T-cell (primary cell): ENCODE measurements around the gene IL18R1. TPM values are rescaled to one million over a fixed set of nuclear protein-coding genes. Genes with fewer than 3 reads are reported as not detected.

ENCODE experiments used
- ATAC-seq, 4 experiments: fragments of 200-7000 bp in 3 of 4; fragments of 150-1000 bp in 1 of 4; cut with Tn5 transposase; replicated peaks in 1 of 4; 1 replicate in 3 of 4; 2 replicates in 1 of 4; pipeline ENCODE4 v1.10.0; 2021; ENCODE audit warnings: moderate library complexity in 3 of 4, mild to moderate bottlenecking in 2 of 4, moderate number of reproducible peaks in 1 of 4
- CTCF ChIA-PET, 2 donors: fragments of 300-600 bp; sonication (Branson Sonifier 250); formaldehyde crosslinking; loops; one replicate each; lab custom pipeline; 2022; ENCODE audit warnings: antibody characterized with exemption in 2 of 2; lab: Charles Lee
- POLR2A ChIA-PET, 2 donors: fragments of 300-600 bp; sonication (Branson Sonifier 250); formaldehyde crosslinking; loops; one replicate each; lab custom pipeline; 2022; ENCODE audit warnings: antibody characterized with exemption in 2 of 2; lab: Charles Lee
- DNase-seq, 35 experiments: peaks; one replicate each; pipeline versions ENCODE4 v3.0.0 to v3.0.0-alpha.2; 2013 to 2023
- H3K27ac ChIP-seq: one replicate; pipeline ENCODE4 v1.5.1; 2013; ENCODE audit warnings: low read length
- H3K27me3 ChIP-seq, 2 experiments: replicated peaks in 1 of 2; 1 replicate in 1 of 2; 2 replicates in 1 of 2; pipeline versions ENCODE4 v1.6.1 to v1.7.0; 2013; ENCODE audit warnings: low read length in 1 of 2, mixed read lengths in 1 of 2; ENCODE audit not compliant: control insufficient read depth in 2 of 2, insufficient read depth in 2 of 2; ENCODE audit errors: extremely low read depth in 1 of 2
- H3K36me3 ChIP-seq, 2 donors: 1 replicate in 1 of 2; 2 replicates in 1 of 2; pipeline versions ENCODE4 v1.6.1 to v1.7.0; 2013; ENCODE audit warnings: low read length in 1 of 2; ENCODE audit not compliant: control insufficient read depth in 2 of 2, insufficient read depth in 1 of 2; ENCODE audit errors: extremely low read depth in 1 of 2
- H3K4me1 ChIP-seq, 2 experiments: 1 replicate in 1 of 2; 2 replicates in 1 of 2; pipeline versions ENCODE4 v1.6.1 to v1.7.0; 2013; ENCODE audit warnings: low read length in 2 of 2, mixed read lengths in 1 of 2; ENCODE audit not compliant: insufficient read depth in 2 of 2, control insufficient read depth in 1 of 2; ENCODE audit errors: extremely low read depth in 1 of 2
- H3K4me3 ChIP-seq, 2 donors: 1 replicate in 1 of 2; 2 replicates in 1 of 2; pipeline versions ENCODE4 v1.5.1 to v1.7.0; 2013; ENCODE audit warnings: mild to moderate bottlenecking in 2 of 2, low read length in 1 of 2, moderate library complexity in 1 of 2; ENCODE audit not compliant: control insufficient read depth in 1 of 2; ENCODE audit errors: extremely low read depth in 1 of 2
- H3K9me3 ChIP-seq: 2 replicates; pipeline ENCODE4 v1.7.0; 2013
- H3K27ac Mint-ChIP-seq, 2 donors: one replicate each; pipeline ENCODE4 v1.8.0; 2020 to 2021; ENCODE audit warnings: mild to moderate bottlenecking in 2 of 2, mixed read lengths in 2 of 2
- H3K27me3 Mint-ChIP-seq, 2 donors: one replicate each; pipeline ENCODE4 v1.8.0; 2021 to 2022; ENCODE audit warnings: mixed read lengths in 2 of 2
- H3K36me3 Mint-ChIP-seq: one replicate; pipeline ENCODE4 v1.8.0; 2021; ENCODE audit warnings: mixed read lengths
- H3K4me1 Mint-ChIP-seq, 3 donors: one replicate each; pipeline ENCODE4 v1.8.0; 2020 to 2022; ENCODE audit warnings: mixed read lengths in 3 of 3, mild to moderate bottlenecking in 1 of 3
- H3K4me3 Mint-ChIP-seq, 3 donors: one replicate each; pipeline ENCODE4 v1.8.0; 2020 to 2022; ENCODE audit warnings: mild to moderate bottlenecking in 3 of 3, mixed read lengths in 3 of 3, moderate library complexity in 3 of 3
- H3K9me3 Mint-ChIP-seq, 3 donors: one replicate each; pipeline ENCODE4 v1.8.0; 2020 to 2022; ENCODE audit warnings: mixed read lengths in 3 of 3
- WGBS: methylation state at CpG from one replicate; pipeline ENCODE4 v1.1.5; 2013; ENCODE audit warnings: missing lambda C conversion rate; ENCODE audit not compliant: insufficient coverage; 5-methylcytosine and 5-hydroxymethylcytosine counted together
- total RNA-seq, 35 experiments: library from RNA in 6 of 35; stranded (reverse) in 6 of 35; fragments of 120-200 nt in 1 of 35; gene quantifications; one replicate each; pipeline versions ENCODE4 v1.2.1 to v1.2.4 and lab custom pipeline; 2013 to 2026

Gene IL18R1
- total RNA-seq, 5 donors from 2014 or later (not counting 1 experiment from before 2014, with no cell fraction given): 4.8 to 12.5 (median 10.1) TPM

DNA sequence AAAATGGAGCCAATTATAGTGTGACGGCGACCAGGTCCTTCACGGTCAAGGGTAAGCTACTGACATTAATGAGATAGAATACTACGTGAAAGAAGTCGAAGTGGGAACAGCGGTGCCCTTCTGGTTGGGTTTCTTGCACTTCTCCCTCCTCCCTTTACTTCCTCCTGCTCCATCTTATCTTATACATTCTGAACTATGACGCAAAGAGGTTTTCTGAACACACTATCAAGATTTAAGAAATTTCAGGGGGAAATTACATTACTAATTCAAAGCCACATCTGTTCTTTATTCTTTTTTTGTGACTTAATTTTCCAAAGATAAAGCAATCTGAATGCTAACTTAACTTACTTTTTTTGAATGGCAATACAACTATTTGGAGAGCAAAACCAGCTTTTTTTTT is 14.8 kb upstream of the IL18R1 start:
- Mint-ChIP-seq H3K4me3 (no peak overlapping the region), H3K9me3 (no peaks in the 10 kb centered on the region), H3K27me3 (no peaks in the 10 kb centered on the region), H3K27ac (no peak overlapping the region), H3K4me1 (peaks cover 3 to 4% (median 3%) of the 10 kb centered on the region in 3 donors), H3K36me3 (no peaks in the 10 kb centered on the region)
- DNase-seq: no peak
- POLR2A ChIA-PET: no interaction called here
- no peak for ATAC-seq
- Histone ChIP-seq H3K36me3 (no peaks in the 10 kb centered on the region), H3K4me3 (no peak overlapping the region), H3K27me3 (peaks cover 0 to 4% of the 10 kb centered on the region in 2 experiments), H3K27ac (no peak overlapping the region), H3K4me1 (no peaks in the 10 kb centered on the region), H3K9me3 (no peaks in the 10 kb centered on the region)
- CTCF ChIA-PET: interaction anchor here (0.7 to 1.2 kb wide), 3 partner anchors 13 to 173 kb away, joined by 3 read pairs; no protein-coding TSS in a partner anchor
- WGBS: 90% methylated on average over 4 of the region's 7 CpGs

DNA sequence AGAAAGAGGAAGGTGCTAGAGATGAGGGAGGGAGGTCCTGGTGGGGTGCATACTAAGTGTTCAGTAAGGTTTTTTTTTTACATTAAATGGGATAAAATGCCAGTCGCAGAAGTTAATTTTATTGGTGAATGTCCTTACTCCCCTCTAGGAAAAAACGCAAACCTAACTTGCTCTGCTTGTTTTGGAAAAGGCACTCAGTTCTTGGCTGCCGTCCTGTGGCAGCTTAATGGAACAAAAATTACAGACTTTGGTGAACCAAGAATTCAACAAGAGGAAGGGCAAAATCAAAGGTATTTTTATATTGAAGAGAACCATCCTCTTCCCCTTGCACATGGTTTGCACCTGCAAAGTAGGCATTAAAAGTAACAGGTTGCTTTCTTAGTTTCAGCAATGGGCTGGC is 12.7 kb upstream of the IL18R1 start:
- Histone ChIP-seq H3K27ac (no peak overlapping the region), H3K36me3 (no peaks in the 10 kb centered on the region), H3K4me1 (no peaks in the 10 kb centered on the region), H3K27me3 (peaks cover 0 to 4% of the 10 kb centered on the region in 2 experiments), H3K9me3 (no peaks in the 10 kb centered on the region), H3K4me3 (no peak overlapping the region)
- WGBS: no CpG with 5 or more reads among the region's 3 CpGs
- Mint-ChIP-seq H3K27me3 (peaks cover 0 to 3% of the 10 kb centered on the region in 2 donors), H3K9me3 (no peaks in the 10 kb centered on the region), H3K36me3 (no peaks in the 10 kb centered on the region), H3K4me3 (no peak overlapping the region), H3K4me1 (peaks cover 0 to 2% (median 2%) of the 10 kb centered on the region in 3 donors), H3K27ac (no peak overlapping the region)
- ChIA-PET POLR2A (no interaction called here), CTCF (no interaction called here)
- ATAC-seq: no peak
- DNase-seq: no peak

DNA sequence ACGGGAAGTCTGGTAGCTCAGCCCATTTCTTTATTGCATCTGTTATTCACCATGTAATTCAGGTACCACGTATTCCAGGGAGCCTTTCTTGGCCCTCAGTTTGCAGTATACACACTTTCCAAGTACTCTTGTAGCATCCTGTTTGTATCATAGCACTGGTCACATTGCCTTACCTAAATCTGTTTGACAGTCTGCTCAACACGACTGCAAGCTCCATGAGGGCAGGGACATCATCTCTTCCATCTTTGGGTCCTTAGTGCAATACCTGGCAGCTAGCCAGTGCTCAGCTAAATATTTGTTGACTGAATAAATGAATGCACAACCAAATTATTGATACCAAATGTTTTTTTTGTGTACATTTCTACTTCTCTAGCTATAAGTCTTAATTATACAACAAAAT is 11.2 kb upstream of the IL18R1 start:
- no peaks in the 10 kb centered on the region for H3K4me1 Mint-ChIP-seq
- no peaks in the 10 kb centered on the region for H3K9me3 ChIP-seq
- no peak overlapping the region for H3K4me3 Mint-ChIP-seq
- H3K4me1 ChIP-seq: no peaks in the 10 kb centered on the region
- H3K27ac ChIP-seq: no peak overlapping the region
- ChIA-PET CTCF (no interaction called here), POLR2A (no interaction called here)
- DNase-seq (no peak), ATAC-seq (no peak)
- H3K9me3 Mint-ChIP-seq: no peaks in the 10 kb centered on the region
- no peak overlapping the region for H3K4me3 ChIP-seq
- H3K36me3 Mint-ChIP-seq: no peaks in the 10 kb centered on the region
- no peak overlapping the region for H3K27ac Mint-ChIP-seq
- 100% methylated on average over 1 of the region's 3 CpGs for WGBS
- H3K36me3 ChIP-seq: no peaks in the 10 kb centered on the region
- H3K27me3 Mint-ChIP-seq: peaks cover 0 to 3% of the 10 kb centered on the region in 2 donors
- peaks cover 0 to 4% of the 10 kb centered on the region in 2 experiments for H3K27me3 ChIP-seq

DNA sequence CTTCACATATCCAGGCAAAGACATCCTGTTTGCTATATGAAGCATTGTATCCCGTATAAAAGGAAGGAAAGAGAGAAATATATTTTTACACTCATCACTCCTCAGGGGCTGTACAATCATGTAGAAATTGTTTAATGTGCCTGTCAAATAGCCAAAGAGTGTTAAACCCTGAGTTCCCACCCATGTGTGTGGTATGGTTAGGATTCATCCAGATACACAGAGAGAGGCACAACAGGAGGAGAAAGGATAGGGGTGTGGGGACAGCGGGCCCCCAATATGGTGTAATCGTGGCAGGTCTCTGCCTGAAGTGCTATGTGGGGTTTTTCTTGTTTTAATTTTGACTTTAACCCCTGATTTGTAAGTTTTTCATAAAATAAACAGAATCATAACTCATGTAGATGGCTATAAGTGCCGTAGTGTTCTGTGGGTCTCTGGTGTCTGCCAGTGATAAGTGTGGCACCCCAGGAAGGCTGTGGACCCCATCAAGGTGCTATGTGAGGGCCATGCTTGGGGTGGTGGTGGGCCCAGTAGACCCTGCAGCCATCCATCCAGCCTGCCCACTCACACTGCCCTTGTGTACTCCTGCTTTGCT is 10.2 kb upstream of the IL18R1 start:
- 100% methylated on average over 1 of the region's 4 CpGs for WGBS

DNA sequence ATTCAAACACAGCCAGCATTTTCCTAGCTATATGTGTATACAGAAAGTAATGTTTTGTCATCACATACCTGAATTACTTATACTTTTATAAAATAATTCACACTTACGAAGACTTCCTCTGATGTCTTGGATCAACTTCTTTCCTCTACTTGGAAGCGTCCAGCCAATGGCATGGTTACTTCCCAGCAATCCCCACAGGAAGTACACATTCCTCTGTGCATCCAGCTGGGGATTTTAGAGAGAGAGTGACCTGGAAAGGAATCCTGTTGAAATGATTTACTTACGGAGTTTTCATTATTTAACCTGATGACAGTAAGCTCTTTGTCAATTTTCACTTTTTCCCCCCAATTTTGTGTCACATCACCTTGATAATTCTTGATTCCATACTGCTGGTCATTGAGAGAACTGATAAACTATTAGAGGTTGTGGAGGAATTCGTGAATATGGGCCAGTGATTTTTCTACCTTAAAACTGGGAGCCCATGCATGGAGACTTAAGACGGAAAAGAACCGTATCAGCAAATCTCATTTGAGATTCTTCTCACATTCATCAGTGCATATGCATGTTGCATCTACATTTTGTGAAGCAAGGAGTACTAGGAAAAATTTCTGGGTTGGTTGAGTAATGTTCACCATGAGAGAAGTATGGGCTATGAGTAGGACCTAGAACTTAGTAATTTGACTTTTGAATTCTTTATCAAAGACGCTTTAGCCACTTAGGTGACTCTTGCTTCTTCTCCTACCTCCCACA is 9.0 kb upstream of the IL18R1 start:
- Histone ChIP-seq H3K4me3 (no peak overlapping the region), H3K9me3 (no peaks in the 10 kb centered on the region), H3K36me3 (no peaks in the 10 kb centered on the region), H3K27me3 (peaks cover 0 to 4% of the 10 kb centered on the region in 2 experiments), H3K4me1 (no peaks in the 10 kb centered on the region), H3K27ac (no peak overlapping the region)
- no peaks in the 10 kb centered on the region for H3K4me1 Mint-ChIP-seq
- H3K4me3 Mint-ChIP-seq: no peak overlapping the region
- H3K9me3 Mint-ChIP-seq: no peaks in the 10 kb centered on the region
- CTCF ChIA-PET: interaction anchor here in 1 of 2 donors (0.6 kb wide), 1 partner anchor 389 kb away, joined by 3 read pairs; no protein-coding TSS in a partner anchor
- no CpG with 5 or more reads among the region's 7 CpGs for WGBS
- peaks cover 0 to 3% of the 10 kb centered on the region in 2 donors for H3K27me3 Mint-ChIP-seq
- ATAC-seq (no peak), DNase-seq (no peak)
- H3K27ac Mint-ChIP-seq: no peak overlapping the region
- POLR2A ChIA-PET: no interaction called here
- no peaks in the 10 kb centered on the region for H3K36me3 Mint-ChIP-seq

More for the DNA sequence above, 10.2 kb upstream of the IL18R1 start:
- H3K4me1 Mint-ChIP-seq: no peaks in the 10 kb centered on the region
- H3K4me3 ChIP-seq: no peak overlapping the region
- DNase-seq: no peak
- no peaks in the 10 kb centered on the region for H3K36me3 Mint-ChIP-seq
- no peak overlapping the region for H3K27ac Mint-ChIP-seq
- POLR2A ChIA-PET: no interaction called here
- CTCF ChIA-PET: interaction anchor here in 1 of 2 donors (0.6 kb wide), 1 partner anchor 388 kb away, joined by 3 read pairs; no protein-coding TSS in a partner anchor
- ATAC-seq: no peak
- no peak overlapping the region for H3K4me3 Mint-ChIP-seq
- H3K36me3 ChIP-seq: no peaks in the 10 kb centered on the region
- no peaks in the 10 kb centered on the region for H3K9me3 ChIP-seq
- H3K9me3 Mint-ChIP-seq: no peaks in the 10 kb centered on the region
- no peak overlapping the region for H3K27ac ChIP-seq
- H3K4me1 ChIP-seq: no peaks in the 10 kb centered on the region
- peaks cover 0 to 4% of the 10 kb centered on the region in 2 experiments for H3K27me3 ChIP-seq
- peaks cover 0 to 3% of the 10 kb centered on the region in 2 donors for H3K27me3 Mint-ChIP-seq

DNA sequence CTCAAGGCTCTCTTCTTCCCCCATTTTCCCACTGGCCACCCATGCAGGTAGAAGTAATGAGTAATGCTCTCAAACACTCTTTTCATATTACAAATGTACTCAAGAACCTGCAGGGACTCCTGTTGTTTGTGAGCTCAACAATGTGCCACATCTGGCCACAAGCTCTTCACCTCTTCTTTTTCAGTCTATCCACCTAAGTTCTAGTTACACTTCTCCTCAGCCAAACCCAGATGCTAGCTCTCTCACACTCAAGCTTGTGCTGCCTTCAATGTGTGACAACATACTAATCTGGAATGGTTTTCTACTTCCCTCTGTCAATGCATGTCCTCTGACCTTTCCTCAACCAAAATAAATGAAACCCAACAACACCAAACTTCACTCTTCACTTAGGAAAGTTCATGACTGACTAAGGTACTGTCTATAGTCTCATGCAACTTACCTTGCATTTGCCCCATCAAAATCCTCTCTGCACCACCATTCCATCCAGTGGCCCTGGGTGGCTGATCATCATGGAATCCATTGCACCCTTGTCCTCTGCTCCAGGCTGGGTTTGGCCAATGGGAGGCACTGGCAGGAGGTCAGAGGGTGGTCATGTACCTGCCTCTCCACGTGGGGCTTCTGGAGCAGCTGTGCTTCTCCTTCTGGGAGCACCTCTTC is 5.3 kb upstream of the IL18R1 start:
- Histone ChIP-seq H3K4me3 (no peak overlapping the region), H3K4me1 (peaks cover under 1 to 3% of the 10 kb centered on the region in 2 experiments), H3K27me3 (peaks cover 0 to 4% of the 10 kb centered on the region in 2 experiments), H3K9me3 (no peaks in the 10 kb centered on the region), H3K27ac (no peak overlapping the region), H3K36me3 (no peaks in the 10 kb centered on the region)
- H3K9me3 Mint-ChIP-seq: no peaks in the 10 kb centered on the region
- ChIA-PET CTCF (interaction anchor here (0.6 to 1.1 kb wide), 4 partner anchors 19 to 1887 kb away, joined by 3 to 5 read pairs (median 3); no protein-coding TSS in a partner anchor), POLR2A (no interaction called here)
- ATAC-seq: no peak
- no peak overlapping the region for H3K4me3 Mint-ChIP-seq
- peaks cover under 1 to 4% (median 1%) of the 10 kb centered on the region in 3 donors for H3K4me1 Mint-ChIP-seq
- no peak overlapping the region for H3K27ac Mint-ChIP-seq
- H3K27me3 Mint-ChIP-seq: peaks cover 0 to 3% of the 10 kb centered on the region in 2 donors
- no peaks in the 10 kb centered on the region for H3K36me3 Mint-ChIP-seq
- no peak for DNase-seq
- WGBS: 40% methylated on average over 1 of the region's 1 CpG
